HepG2 (cell line): Measurements from ENCODE around the gene GNPAT. TPM values are rescaled to one million over a fixed set of nuclear protein-coding genes. Genes with fewer than 3 reads are reported as not detected.

ENCODE experiments used
- ATAC-seq: fragments of 200-7000 bp; cut with Tn5 transposase; 3 replicates; pipeline ENCODE4 v1.9.1; 2020; ENCODE audit warnings: mild to moderate bottlenecking, moderate library complexity
- BruUV-seq: library from RNA; stranded (reverse); fragments of 400-500 nt; replicated peaks from 2 replicates; lab custom pipeline; 2021; lab: Mats Ljungman, UMichigan
- CTCF ChIA-PET: fragments of 300-600 bp; formaldehyde crosslinking; extraction: SDS; loops from one replicate; lab custom pipeline; 2021; ENCODE audit warnings: low total read pairs, inconsistent platforms, low intra/inter-chr PET ratio; lab: Yijun Ruan, JAX
- POLR2A ChIA-PET: fragments of 350-600 bp; sonication (Branson Sonifier 250); formaldehyde crosslinking; loops from one replicate; lab custom pipeline; 2020; ENCODE audit warnings: antibody characterized with exemption, inconsistent platforms; lab: Yijun Ruan, JAX
- DNase-seq: peaks from one replicate; pipeline ENCODE4 v3.0.0-alpha.2; 2015; ENCODE audit warnings: low spot score
- FAIRE-seq: peaks from 3 replicates; lab custom pipeline; 2011; peaks lifted over from hg19 to GRCh38; lab: Jason Lieb, UNC
- H2AFZ ChIP-seq: one replicate; pipeline ENCODE4 v1.6.1; 2011; ENCODE audit warnings: low read length, inconsistent platforms
- H3K27ac ChIP-seq: fragments of 300-600 bp; 3 replicates; pipeline ENCODE4 v1.8.0; 2011; ENCODE audit warnings: mixed run types, mild to moderate bottlenecking, mixed read lengths, low read length, inconsistent platforms; ENCODE audit not compliant: insufficient read depth; ENCODE audit errors: extremely low read length
- H3K27me3 ChIP-seq, 2 experiments: fragments of 200-600 bp in 1 of 2; 2 replicates in 1 of 2; 3 replicates in 1 of 2; pipeline versions ENCODE4 v1.6.0 to v1.8.0; 2011; ENCODE audit warnings: low read length in 2 of 2, mild to moderate bottlenecking in 2 of 2, moderate library complexity in 2 of 2, inconsistent platforms in 1 of 2; ENCODE audit not compliant: insufficient read depth in 2 of 2, control insufficient read depth in 1 of 2
- H3K36me3 ChIP-seq, 2 experiments: fragments of 200-600 bp in 1 of 2; replicated peaks in 1 of 2; 2 replicates in 1 of 2; 3 replicates in 1 of 2; pipeline versions ENCODE4 v1.5.1 to v1.8.0; 2011; ENCODE audit warnings: low read length in 2 of 2, inconsistent platforms in 1 of 2; ENCODE audit not compliant: insufficient read depth in 2 of 2, control insufficient read depth in 1 of 2
- H3K4me1 ChIP-seq: 2 replicates; pipeline ENCODE4 v1.5.1; 2012; ENCODE audit warnings: low read length, inconsistent platforms; ENCODE audit not compliant: insufficient read depth
- H3K4me2 ChIP-seq: 2 replicates; pipeline ENCODE4 v1.6.0; 2011; ENCODE audit warnings: low read depth, low read length, inconsistent platforms
- H3K4me3 ChIP-seq, 3 experiments: fragments of 200-600 bp in 1 of 3; sonication (generic), shearing (Covaris generic) in 1 of 3; replicated peaks in 1 of 3; 2 replicates each; pipeline ENCODE4 v1.5.1; 2011 to 2016; ENCODE audit warnings: low read length in 3 of 3, inconsistent platforms in 2 of 3, low read depth in 2 of 3, mild to moderate bottlenecking in 2 of 3, control low read depth in 1 of 3, mixed read lengths in 1 of 3; ENCODE audit not compliant: insufficient read depth in 1 of 3
- H3K79me2 ChIP-seq: one replicate; pipeline ENCODE4 v1.6.1; 2011; ENCODE audit warnings: low read length, inconsistent platforms; ENCODE audit not compliant: insufficient read depth
- H3K9ac ChIP-seq: 2 replicates; pipeline ENCODE4 v1.6.0; 2011; ENCODE audit warnings: mild to moderate bottlenecking, low read depth, low read length, inconsistent platforms; ENCODE audit not compliant: insufficient read depth
- H3K9me3 ChIP-seq: 2 replicates; pipeline ENCODE4 v1.5.1; 2012; ENCODE audit warnings: mild to moderate bottlenecking, low read length
- H4K20me1 ChIP-seq: 2 replicates; pipeline ENCODE4 v1.6.0; 2011; ENCODE audit warnings: inconsistent platforms, mild to moderate bottlenecking, low read length, moderate library complexity; ENCODE audit not compliant: insufficient read depth
- CBX2 ChIP-seq, 2 experiments: fragments of 200-600 bp in 1 of 2; sonication (generic); formaldehyde crosslinking in 1 of 2; IDR thresholded peaks; 2 replicates each; pipeline versions ENCODE4 v1.7.0 to v1.8.1; 2018 to 2022; ENCODE audit warnings: low read depth in 2 of 2, low read length in 1 of 2, mild to moderate bottlenecking in 1 of 2, missing genetic modification reagents in 1 of 2
- HNRNPK ChIP-seq: fragments of 200-400 bp; formaldehyde crosslinking; IDR thresholded peaks from 2 replicates; pipeline ENCODE4 v1.6.1; 2018; ENCODE audit warnings: low read length, low read depth, moderate library complexity, mild to moderate bottlenecking; ENCODE audit not compliant: poor library complexity, severe bottlenecking
- PAX8 ChIP-seq: sonication (generic); formaldehyde crosslinking; IDR thresholded peaks from 2 replicates; pipeline ENCODE4 v1.8.0; 2022; ENCODE audit warnings: mild to moderate bottlenecking, missing genetic modification reagents, borderline replicate concordance
- SMAD1 ChIP-seq: sonication (generic); formaldehyde crosslinking; IDR thresholded peaks from 2 replicates; pipeline ENCODE4 v1.4.0; 2020; ENCODE audit warnings: missing genetic modification reagents, low read depth, mild to moderate bottlenecking, borderline replicate concordance
- SMYD3 ChIP-seq: sonication (generic); formaldehyde crosslinking; IDR thresholded peaks from 2 replicates; pipeline ENCODE4 v1.8.1; 2023; ENCODE audit warnings: mild to moderate bottlenecking, missing genetic modification reagents
- ZNF225 ChIP-seq: sonication (generic); formaldehyde crosslinking; IDR thresholded peaks from 2 replicates; pipeline ENCODE4 v1.4.0; 2020; ENCODE audit warnings: mild to moderate bottlenecking, missing genetic modification reagents
- ZNF781 ChIP-seq: sonication (generic); formaldehyde crosslinking; IDR thresholded peaks from 2 replicates; pipeline ENCODE4 v1.5.1; 2020; ENCODE audit warnings: borderline replicate concordance, mild to moderate bottlenecking, missing genetic modification reagents; ENCODE audit errors: not compliant biosample characterization
- ZSCAN21 ChIP-seq: sonication (generic); formaldehyde crosslinking; IDR thresholded peaks from 2 replicates; pipeline ENCODE4 v1.8.0; 2022; ENCODE audit warnings: mild to moderate bottlenecking, missing genetic modification reagents, moderate library complexity, borderline replicate concordance
- WGBS: methylation state at CpG from one replicate; pipeline ENCODE4 v1.1.6; 2017; ENCODE audit warnings: low lambda C conversion rate; 5-methylcytosine and 5-hydroxymethylcytosine counted together
- in situ Hi-C: cut with HindIII; loops from 2 replicates; pipeline ENCODE4 v1.10.0; 2017; ENCODE audit warnings: low pct_unique_long_range_greater_than_20kb; ENCODE audit not compliant: extremely low pct_ligation_motif_present
- intact Hi-C: fragments of 100-400 bp; cut with micrococcal nuclease; formaldehyde crosslinking; loops from one replicate; pipeline ENCODE4 v1.10.0; 2022; ENCODE audit not compliant: unreplicated experiment
- polyA plus RNA-seq, 8 experiments: library from polyadenylated mRNA; depleted of rRNA in 3 of 8; stranded (reverse) in 7 of 8; unstranded in 1 of 8; fragments of >200 nt; fragmentation: Illumina TruSeq in 4 of 8; extraction: Trizol in 4 of 8; gene quantifications; 2 replicates each; pipeline versions ENCODE4 v1.2.1 to v1.2.3, GENCODE V29; 2011 to 2016; ENCODE audit warnings: low read depth in 4 of 8, missing spikeins in 1 of 8, mixed read lengths in 1 of 8; ENCODE audit not compliant: insufficient read depth in 1 of 8
- total RNA-seq, 5 experiments: library from RNA; depleted of rRNA; stranded (reverse); fragments of >200 nt; fragmentation: Illumina TruSeq; extraction: Trizol; gene quantifications; 2 replicates each; pipeline ENCODE4 v1.2.3, GENCODE V29; 2016; ENCODE audit warnings: low read depth in 1 of 5
- TF ChIP-seq, protein P1 (sequence below): sonication (generic); formaldehyde crosslinking; IDR thresholded peaks from 2 replicates; pipeline ENCODE4 v1.4.0; 2020; ENCODE audit warnings: mild to moderate bottlenecking, missing genetic modification reagents, borderline replicate concordance
- TF ChIP-seq, protein P2 (sequence below): sonication (generic); formaldehyde crosslinking; IDR thresholded peaks from 2 replicates; pipeline ENCODE4 v1.9.0; 2021; ENCODE audit warnings: missing genetic modification reagents, borderline replicate concordance
- TF ChIP-seq, protein P3 (sequence below): sonication (generic); formaldehyde crosslinking; IDR thresholded peaks from 2 replicates; pipeline ENCODE4 v1.9.0; 2022; ENCODE audit warnings: missing genetic modification reagents, mild to moderate bottlenecking, borderline replicate concordance
- TF ChIP-seq, protein P4 (sequence below): sonication (generic); formaldehyde crosslinking; IDR thresholded peaks from 2 replicates; pipeline ENCODE4 v1.5.0; 2020; ENCODE audit warnings: mild to moderate bottlenecking, missing genetic modification reagents

GNPAT gene
- total and polyA plus RNA-seq, 2 of the 13 experiments (the other 11 are each of a cell fraction or from before 2014, with no cell fraction given), result 58.3 to 114 TPM

DNA sequence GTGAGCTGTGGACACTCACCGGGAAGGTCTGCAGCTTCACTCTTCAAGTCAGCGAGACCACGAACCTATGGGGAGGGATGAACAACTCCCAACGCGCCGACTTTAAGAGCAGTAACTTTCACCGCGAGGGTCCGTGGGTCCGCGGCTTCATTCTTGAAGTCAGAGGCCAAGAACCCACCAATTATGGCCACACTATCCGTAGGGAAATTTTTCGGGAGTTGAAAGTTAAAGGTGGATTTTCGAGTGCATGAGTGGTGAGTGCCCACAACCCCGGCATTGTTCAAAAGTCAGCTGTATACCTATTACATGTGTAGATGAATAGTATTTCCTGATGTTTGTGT lies 77.0 kb downstream of the GNPAT start:
- POLR2A ChIA-PET, result no interaction called here
- no peak for ATAC-seq
- CTCF ChIA-PET, result no interaction called here

More for the DNA sequence above, 77.0 kb downstream of the GNPAT start:
- H3K27me3 ChIP-seq, result no peaks in the 10 kb centered on the region
- no peak for DNase-seq
- BruUV-seq, result no TSS peak
- no peak overlapping the region for H3K4me3 ChIP-seq
- H2AFZ ChIP-seq, result no peak overlapping the region
- H3K27ac ChIP-seq, result no peak overlapping the region
- H4K20me1 ChIP-seq, result no peaks in the 10 kb centered on the region
- WGBS, result 91% methylated on average over 15 of the region's 15 CpGs
- H3K36me3 ChIP-seq, result no peaks in the 10 kb centered on the region
- no peak overlapping the region for H3K9ac ChIP-seq
- H3K4me2 ChIP-seq, result no peak overlapping the region
- FAIRE-seq, result no peak
- H3K4me1 ChIP-seq, result no peaks in the 10 kb centered on the region
- TF ChIP-seq, protein P1, sequence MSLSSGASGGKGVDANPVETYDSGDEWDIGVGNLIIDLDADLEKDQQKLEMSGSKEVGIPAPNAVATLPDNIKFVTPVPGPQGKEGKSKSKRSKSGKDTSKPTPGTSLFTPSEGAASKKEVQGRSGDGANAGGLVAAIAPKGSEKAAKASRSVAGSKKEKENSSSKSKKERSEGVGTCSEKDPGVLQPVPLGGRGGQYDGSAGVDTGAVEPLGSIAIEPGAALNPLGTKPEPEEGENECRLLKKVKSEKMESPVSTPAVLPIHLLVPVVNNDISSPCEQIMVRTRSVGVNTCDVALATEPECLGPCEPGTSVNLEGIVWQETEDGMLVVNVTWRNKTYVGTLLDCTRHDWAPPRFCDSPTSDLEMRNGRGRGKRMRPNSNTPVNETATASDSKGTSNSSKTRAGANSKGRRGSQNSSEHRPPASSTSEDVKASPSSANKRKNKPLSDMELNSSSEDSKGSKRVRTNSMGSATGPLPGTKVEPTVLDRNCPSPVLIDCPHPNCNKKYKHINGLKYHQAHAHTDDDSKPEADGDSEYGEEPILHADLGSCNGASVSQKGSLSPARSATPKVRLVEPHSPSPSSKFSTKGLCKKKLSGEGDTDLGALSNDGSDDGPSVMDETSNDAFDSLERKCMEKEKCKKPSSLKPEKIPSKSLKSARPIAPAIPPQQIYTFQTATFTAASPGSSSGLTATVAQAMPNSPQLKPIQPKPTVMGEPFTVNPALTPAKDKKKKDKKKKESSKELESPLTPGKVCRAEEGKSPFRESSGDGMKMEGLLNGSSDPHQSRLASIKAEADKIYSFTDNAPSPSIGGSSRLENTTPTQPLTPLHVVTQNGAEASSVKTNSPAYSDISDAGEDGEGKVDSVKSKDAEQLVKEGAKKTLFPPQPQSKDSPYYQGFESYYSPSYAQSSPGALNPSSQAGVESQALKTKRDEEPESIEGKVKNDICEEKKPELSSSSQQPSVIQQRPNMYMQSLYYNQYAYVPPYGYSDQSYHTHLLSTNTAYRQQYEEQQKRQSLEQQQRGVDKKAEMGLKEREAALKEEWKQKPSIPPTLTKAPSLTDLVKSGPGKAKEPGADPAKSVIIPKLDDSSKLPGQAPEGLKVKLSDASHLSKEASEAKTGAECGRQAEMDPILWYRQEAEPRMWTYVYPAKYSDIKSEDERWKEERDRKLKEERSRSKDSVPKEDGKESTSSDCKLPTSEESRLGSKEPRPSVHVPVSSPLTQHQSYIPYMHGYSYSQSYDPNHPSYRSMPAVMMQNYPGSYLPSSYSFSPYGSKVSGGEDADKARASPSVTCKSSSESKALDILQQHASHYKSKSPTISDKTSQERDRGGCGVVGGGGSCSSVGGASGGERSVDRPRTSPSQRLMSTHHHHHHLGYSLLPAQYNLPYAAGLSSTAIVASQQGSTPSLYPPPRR (CRISPR knock-in tag), result no peak
- TF ChIP-seq ZSCAN21 (CRISPR knock-in tag) (no peak), HNRNPK (no peak), ZNF225 (CRISPR knock-in tag) (no peak), CBX2 (IDR thresholded peaks at IDR 0.05; ENCODE audit: low read depth, low read length) (no peak), CBX2 (CRISPR knock-in tag; IDR thresholded peaks at IDR 0.05; ENCODE audit: low read depth) (no peak), SMYD3 (CRISPR knock-in tag) (no peak), PAX8 (CRISPR knock-in tag) (no peak), ZNF781 (CRISPR knock-in tag) (no peak), SMAD1 (CRISPR knock-in tag) (no peak)
- TF ChIP-seq, protein P2, sequence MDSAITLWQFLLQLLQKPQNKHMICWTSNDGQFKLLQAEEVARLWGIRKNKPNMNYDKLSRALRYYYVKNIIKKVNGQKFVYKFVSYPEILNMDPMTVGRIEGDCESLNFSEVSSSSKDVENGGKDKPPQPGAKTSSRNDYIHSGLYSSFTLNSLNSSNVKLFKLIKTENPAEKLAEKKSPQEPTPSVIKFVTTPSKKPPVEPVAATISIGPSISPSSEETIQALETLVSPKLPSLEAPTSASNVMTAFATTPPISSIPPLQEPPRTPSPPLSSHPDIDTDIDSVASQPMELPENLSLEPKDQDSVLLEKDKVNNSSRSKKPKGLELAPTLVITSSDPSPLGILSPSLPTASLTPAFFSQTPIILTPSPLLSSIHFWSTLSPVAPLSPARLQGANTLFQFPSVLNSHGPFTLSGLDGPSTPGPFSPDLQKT, result no peak
- TF ChIP-seq, protein P3, sequence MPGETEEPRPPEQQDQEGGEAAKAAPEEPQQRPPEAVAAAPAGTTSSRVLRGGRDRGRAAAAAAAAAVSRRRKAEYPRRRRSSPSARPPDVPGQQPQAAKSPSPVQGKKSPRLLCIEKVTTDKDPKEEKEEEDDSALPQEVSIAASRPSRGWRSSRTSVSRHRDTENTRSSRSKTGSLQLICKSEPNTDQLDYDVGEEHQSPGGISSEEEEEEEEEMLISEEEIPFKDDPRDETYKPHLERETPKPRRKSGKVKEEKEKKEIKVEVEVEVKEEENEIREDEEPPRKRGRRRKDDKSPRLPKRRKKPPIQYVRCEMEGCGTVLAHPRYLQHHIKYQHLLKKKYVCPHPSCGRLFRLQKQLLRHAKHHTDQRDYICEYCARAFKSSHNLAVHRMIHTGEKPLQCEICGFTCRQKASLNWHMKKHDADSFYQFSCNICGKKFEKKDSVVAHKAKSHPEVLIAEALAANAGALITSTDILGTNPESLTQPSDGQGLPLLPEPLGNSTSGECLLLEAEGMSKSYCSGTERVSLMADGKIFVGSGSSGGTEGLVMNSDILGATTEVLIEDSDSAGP (CRISPR knock-in tag), result no peak
- TF ChIP-seq, protein P4, sequence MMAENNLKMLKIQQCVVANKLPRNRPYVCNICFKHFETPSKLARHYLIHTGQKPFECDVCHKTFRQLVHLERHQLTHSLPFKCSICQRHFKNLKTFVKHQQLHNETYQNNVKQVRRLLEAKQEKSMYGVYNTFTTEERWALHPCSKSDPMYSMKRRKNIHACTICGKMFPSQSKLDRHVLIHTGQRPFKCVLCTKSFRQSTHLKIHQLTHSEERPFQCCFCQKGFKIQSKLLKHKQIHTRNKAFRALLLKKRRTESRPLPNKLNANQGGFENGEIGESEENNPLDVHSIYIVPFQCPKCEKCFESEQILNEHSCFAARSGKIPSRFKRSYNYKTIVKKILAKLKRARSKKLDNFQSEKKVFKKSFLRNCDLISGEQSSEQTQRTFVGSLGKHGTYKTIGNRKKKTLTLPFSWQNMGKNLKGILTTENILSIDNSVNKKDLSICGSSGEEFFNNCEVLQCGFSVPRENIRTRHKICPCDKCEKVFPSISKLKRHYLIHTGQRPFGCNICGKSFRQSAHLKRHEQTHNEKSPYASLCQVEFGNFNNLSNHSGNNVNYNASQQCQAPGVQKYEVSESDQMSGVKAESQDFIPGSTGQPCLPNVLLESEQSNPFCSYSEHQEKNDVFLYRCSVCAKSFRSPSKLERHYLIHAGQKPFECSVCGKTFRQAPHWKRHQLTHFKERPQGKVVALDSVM (CRISPR knock-in tag), result no peak
- H3K9me3 ChIP-seq, result no peaks in the 10 kb centered on the region
- in situ Hi-C loops (no loop called here), intact Hi-C loops (no loop called here)
- no peaks in the 10 kb centered on the region for H3K79me2 ChIP-seq
